GM18870 (cell line): ENCODE data around the gene FITM2.
"Not testable (repeated sequence)": the region's sequence is repeated elsewhere in the genome, so short reads cannot be mapped to it uniquely, and the experiment has no call there.

ENCODE experiments used
- ATAC-seq: cut with Tn5 transposase; IDR thresholded peaks from one replicate; pipeline ENCODE4 v1.9.1; 2021; ENCODE audit warnings: moderate library complexity; ENCODE audit not compliant: unreplicated experiment

Gene FITM2, protein sequence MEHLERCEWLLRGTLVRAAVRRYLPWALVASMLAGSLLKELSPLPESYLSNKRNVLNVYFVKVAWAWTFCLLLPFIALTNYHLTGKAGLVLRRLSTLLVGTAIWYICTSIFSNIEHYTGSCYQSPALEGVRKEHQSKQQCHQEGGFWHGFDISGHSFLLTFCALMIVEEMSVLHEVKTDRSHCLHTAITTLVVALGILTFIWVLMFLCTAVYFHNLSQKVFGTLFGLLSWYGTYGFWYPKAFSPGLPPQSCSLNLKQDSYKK

DNA sequence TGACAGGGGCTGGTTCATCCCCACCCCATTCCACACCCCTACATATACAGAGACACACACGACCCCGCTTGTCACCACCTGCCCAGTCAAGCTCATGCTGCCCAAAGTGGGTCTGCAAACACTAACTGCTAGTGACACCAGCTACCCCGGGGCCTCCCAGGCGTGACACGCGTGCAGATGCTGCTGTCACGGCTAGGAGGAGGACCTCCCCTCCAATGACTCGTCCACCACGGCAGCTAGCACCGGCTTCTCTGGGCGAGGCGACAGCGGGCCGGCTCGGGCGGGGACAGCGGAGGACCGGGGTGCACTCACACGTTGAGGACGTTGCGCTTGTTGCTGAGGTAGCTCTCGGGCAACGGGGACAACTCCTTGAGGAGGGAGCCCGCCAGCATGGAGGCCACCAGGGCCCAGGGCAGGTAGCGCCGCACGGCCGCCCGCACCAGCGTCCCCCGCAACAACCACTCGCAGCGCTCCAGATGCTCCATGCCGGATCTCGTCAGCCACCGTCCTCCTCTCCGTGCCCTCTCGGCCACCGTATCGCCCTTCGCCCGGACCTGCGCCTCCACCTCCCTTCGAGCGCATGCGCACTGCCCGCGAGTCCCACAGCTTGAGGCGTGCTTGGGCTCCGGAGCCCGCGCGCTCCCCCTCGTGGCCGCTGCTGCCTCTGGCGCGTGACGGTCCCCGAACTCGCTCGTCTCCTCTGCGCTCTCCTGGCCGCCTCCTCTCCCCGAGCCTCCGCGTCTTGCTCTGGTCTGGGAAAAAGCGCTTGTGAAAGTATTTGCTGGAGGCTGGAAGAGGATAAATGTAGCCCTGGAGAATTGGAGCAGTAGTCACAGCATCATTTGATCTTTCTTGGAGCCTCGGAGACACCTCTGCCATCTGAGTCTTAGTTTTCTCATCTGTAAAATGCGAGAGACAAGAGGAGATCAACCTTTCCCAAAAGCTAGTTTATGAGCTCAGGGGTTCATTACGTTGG lies at the start of gene FITM2:
FITM2 (minus strand) TSS at position 539 of the 976 bp plus-strand sequence; CDS start at position 485, 54 bp downstream.
- no peak for ATAC-seq

DNA sequence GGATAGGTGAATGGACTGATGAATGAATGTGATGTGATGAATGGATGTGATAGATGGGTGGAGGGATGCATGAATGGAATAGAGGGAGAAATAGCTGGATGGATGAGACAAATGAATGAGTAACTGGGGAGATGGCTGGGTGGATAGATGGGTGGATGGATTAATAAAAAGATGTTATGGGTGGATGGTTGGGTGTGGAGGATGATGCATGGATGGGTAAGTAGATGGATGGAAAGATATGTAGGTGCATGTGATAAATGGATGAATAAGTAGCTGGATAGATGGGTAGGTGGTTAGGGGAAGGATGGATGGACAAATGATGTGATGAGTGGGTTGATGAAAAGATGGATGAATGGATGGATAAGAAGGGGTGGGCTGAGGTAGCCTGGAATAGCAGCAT lies 49.2 kb upstream of the FITM2 start:
- no peak for ATAC-seq

DNA sequence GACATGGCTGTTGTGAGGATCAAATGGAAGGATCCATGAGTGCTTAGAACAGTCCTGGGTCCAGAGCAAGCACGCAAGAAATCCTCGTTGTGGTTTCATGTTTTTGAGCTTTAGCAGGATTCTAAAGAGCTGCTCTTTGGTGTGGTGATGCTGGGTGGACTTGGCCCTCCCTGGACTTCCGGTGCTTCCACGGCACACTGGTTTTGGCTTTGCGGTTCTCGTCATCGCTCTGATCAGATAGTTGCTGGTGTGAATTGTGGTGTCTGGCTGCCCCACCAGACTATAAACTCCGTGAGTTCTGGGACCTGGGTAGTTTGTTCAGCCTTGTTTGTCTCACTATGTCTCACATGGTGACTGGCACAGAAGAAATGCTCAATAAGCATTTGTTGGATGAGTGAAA lies 47.8 kb upstream of the FITM2 start:
- ATAC-seq = no peak

DNA sequence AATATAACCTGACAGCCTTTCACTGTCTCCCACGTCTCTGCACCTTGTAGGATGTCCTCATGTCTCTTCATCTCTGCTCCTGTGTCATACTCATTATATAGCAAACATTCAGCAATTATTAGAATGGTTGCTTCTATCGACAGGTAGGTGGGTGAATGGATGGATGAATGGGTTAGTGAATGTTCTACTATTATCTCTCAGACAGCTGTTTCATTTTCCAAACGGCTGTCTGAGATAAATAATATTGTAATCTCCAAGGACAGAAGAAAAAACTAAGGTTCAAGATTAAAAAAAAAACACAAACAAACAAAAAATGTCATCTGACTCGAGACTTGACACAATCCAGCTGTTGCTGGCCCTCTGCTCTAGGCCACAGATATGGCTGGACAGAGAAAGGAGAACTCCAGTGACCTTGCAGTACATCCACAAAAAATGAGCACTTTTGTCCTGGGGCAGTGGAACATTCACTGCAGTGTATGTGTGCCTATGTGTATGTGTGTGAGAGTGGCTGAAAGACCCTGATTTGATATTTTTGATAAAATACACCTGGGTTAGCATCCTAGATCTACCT lies 46.6 kb upstream of the FITM2 start:
- ATAC-seq = no peak

DNA sequence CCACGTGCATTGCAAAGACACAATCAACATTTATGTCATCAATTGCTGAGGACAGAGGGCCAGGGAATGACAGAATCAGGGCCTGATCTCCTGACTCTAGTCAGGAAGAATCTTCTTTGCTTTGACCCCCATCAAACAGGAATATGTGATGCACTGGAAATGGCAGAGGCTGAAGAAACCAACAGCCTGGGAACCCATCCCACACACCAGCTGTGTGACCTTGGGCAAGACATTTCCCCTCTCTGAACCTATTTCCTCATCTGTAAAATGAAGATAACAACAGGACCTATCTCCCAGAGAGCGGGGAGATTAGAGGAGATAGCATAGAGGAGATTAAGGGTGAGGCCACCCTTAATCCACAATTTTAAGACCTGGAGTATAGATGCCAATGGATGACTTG lies 46.0 kb upstream of the FITM2 start:
- no peak for ATAC-seq

DNA sequence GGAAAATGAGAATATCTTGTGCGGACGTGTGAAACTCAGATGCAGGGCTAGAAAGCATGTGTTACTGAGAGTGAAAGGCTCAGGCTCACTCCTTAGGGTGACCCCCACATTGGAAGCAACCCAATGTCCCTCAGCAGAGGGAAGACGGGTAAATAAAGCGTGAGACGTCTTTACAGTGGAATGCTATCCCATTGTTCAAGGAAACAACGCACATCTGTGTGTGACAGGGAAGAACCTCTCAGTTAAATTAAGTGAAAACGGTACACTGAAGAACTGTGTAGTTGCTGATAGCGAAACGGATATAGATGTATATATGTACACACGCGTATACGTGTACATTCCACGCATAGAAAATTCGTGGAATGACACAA lies 45.3 kb upstream of the FITM2 start:
- ATAC-seq = no peak

DNA sequence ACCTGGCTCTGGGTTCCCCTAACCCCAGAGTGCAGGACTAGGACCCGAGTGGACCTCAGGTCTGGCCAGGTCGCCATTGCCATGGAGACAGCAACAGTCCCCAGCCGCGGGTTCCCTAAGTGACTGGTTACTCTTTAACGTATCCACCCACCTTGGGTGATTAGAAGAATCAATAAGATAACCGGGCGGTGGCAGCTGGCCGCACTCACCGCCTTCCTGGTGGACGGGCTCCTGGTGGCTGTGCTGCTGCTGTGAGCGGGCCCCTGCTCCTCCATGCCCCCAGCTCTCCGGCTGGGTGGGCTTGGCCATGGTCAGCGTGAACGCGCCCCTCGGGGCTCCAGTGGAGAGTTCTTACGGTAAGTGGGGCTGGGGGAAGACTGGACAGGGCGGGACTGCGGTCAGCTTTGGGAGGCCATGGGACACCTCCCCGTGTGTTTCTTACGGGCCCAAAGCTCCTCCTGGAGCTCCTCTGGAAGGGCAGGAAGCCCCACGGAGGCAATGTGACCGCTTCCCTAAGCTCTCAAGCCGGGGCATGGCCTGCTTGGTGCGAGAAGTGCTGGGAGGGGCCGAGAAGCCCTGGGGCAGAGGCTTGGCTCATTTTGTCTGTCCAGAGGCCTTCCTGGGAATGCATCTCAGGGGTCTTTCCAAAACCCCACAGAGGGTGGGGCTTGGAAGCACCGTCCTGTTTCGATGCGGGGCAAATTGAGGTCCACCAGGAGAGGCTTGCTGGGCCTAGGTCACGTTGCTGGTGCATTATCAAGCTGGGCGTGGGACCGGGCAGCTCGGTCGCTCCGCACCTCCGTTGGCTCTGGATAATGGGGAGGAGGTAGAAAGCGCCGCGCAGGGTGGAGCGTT lies 44.7 kb upstream of the FITM2 start, which contains the start of gene HNF4A:
HNF4A (plus strand) TSS at position 202 of the 855 bp plus-strand sequence; CDS start at position 308, 106 bp downstream.
- ATAC-seq = no peak

DNA sequence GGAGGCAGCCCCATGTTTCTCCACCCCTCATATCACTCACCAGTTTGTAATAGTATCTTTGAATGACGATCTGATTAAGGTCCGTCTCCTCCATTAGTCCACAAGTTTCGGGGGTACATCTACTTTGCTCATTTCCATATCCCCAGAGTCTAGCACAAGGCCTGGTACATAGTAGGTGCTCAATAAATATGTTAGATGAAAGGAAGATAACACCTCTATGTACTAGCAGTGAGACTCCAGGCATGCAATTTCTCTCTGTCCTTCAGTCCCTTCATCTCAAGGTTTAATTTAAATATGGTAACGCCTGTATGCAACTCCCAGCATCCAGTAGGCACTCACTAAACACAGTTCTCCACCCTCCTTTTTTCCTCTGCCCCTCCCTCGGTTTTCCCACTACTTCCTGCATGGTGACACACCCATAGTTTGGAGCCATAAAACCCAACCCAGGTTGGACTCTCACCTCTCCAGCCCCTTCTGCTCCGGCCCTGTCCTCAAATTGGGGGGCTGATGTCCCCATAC lies 44.0 kb upstream of the FITM2 start:
- ATAC-seq = no peak

DNA sequence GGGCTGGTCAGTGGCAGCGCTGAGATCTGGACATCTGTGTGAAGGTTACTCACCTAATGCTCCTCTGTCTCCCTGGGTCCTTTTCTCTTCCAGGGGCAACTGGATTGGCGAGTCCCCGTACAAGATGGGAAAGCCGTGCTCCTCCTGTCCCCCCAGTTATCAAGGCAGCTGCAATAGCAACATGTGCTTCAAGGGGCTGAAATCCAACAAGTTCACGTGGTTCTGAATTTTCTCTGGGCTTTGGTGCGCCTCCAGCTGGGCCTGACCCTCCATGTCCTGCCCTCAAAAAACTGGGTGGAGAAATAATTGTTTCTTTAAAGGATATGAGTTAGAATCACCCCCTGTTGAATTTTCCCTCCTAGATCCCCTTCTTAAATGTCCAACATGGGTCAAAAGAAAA lies 39.6 kb upstream of the FITM2 start:
- no peak for ATAC-seq

DNA sequence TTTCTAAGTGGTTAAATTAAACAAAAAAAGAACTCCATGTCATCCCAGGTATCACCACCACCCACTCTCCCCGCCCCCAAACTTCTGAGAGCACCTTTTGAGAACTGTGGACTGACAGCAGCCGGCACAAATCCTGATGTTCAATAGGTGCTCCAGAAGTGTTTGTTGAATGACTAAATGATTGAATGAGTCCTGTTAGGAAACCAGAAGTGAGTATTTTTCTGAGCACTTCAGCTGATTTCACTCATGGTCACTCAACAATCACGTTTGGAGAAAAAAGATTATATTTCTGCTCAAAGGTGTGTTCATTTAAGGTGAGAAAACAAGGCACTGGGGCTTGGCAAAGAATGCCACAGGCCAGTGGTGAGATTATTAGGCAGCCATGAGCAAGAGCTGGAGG lies 38.3 kb upstream of the FITM2 start:
- no peak for ATAC-seq

DNA sequence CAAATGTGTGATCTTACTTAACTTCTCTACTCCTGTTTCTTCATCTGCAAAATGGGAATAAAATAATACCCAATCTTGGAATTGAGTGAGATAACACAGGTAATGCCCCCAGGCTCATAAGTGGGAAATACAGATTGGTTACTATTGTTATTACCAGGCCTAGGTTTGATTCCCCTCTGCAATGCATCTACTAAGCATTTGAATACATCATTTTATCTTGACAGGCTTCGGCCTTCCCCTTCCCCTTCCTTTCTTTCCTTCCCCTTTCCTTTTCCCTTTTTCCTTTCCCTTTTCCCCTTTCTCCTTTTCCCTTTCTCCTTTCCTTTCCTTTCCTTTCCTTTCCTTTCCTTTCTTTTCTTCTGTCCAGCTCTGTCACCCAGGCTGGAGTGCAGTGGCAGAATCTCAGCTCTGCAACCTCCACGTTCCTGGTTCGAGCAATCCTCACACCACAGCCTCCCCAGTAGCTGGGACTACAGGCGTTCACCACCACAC lies 37.2 kb upstream of the FITM2 start:
- no peak for ATAC-seq

DNA sequence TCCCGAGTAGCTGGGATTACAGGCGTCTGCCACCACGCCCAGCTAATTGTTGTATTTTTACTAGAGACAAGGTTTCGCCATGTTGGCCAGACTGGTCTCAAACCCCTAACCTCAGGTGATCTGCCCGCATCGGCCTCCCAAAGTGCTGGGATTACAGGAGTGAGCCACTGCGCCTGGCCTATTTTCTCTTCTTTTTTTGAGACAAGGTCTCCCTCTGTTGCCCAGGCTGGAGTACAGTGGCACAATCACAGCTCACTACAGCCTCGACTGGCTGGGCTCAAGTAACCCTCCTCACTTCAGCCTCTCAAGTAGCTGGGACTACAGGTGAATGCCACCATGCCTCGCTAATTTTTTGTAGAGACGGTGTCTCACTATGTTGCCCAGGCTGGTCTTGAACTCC lies 34.9 kb upstream of the FITM2 start:
- ATAC-seq = not testable (repeated sequence)

DNA sequence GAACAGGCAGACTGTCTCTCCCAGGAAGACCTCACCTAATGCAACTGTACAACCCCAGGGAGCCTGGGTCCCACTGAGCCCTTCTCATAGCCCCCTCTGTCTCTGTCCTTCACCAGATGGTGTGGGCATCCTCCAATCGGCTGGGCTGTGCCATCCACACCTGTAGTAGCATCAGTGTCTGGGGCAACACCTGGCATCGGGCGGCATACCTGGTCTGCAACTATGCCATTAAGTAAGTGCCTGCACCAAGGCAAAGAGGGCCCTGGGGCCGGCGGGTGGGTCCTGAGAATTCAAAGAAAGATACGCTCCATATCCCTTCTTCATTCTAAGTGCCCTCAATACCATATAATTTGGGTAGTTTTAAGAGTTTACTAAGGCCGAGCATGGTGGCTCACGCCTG lies 34.1 kb upstream of the FITM2 start:
- ATAC-seq = no peak

DNA sequence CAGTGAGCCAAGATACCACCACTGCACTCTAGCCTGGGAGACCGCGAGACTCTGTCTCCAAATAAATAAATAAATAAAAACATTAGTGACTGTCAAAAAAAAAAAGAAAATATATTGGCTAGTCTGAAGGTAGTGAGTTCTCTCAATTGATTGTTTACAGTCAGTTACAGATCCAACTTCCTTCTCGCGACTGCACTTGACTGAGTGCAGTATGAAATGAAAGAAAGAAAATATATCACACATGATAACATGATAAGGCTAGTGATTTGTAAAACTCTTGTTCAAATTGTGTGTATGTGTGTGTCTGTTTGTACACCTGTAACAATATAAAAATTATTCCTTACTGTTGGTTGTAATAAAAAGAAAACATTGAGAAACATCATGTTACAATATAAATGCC lies 33.7 kb upstream of the FITM2 start:
- no peak for ATAC-seq

DNA sequence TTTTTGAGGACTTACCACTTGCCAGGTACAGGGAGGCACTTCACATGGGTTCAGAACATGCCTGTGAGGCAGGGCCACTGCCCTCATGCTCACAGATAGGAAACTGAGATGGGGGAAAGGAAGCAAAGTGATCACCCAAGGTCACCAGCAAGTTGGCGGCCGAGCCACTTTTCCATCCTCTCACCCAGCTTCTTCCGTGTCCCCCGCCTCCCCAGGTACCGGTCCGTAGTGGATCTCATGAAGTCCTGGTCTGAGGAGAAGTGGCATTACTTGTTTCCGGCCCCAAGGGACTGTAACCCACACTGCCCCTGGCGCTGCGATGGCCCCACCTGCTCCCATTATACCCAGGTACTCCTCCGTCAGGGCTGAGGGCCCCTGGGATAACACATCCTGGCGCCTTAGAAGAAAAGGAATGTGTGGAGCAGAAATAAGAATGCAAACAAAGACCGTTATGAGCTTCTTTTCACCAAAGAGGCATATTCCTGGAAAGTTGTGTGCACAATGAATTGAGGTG lies 32.2 kb upstream of the FITM2 start:
- ATAC-seq = no peak

DNA sequence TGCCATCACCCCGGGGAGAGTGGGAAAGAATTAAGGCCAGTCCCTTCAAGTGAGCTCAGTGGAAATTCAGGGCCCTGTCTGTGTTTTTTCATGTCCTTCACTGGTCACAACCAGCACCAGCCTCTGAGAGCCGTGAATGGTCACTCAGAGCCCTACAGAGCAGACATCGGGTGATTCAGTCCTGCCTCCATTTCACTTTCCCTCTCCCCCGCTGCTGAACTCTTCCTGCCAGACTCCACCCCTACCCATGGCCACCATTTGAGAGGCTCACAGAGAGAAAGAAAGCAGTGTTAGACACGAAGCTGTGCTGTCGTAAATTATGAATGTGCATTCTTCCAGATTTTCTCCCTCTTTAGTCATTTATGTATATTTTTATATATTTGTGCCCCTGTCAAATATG lies 31.2 kb upstream of the FITM2 start:
- no peak for ATAC-seq

DNA sequence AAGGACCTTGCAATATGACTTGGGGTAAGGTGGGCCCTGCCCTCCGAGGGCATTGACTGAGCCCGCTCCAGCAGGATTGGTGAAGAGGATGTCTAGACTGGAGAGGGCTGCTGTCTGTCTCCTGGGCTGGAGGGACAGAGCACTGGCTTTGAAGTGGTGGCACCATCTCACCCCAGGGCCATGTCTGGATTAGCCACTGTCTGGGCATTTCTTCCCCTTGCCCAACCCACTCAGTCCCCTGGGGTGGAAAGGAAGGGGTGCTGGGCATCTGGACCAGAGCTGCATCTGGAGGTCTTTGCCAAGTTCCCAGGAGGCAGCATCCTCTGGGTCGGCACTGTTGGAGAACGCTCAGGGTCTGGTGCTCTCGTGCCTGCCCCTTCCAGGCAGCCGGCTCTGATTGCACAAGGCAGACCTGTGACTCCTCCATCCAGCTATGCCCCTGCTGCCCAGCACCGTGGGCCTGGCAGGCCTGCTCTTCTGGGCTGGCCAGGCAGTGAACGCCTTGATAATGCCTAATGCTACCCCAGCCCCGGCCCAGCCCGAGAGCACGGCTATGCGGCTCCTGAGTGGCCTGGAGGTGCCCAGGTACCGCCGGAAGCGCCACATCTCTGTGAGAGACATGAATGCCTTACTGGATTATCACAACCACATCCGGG lies 25.9 kb upstream of the FITM2 start, which contains the start of gene R3HDML:
R3HDML (plus strand) TSS at position 319 of the 656 bp plus-strand sequence; CDS start at position 434, 115 bp downstream.
- no peak for ATAC-seq

DNA sequence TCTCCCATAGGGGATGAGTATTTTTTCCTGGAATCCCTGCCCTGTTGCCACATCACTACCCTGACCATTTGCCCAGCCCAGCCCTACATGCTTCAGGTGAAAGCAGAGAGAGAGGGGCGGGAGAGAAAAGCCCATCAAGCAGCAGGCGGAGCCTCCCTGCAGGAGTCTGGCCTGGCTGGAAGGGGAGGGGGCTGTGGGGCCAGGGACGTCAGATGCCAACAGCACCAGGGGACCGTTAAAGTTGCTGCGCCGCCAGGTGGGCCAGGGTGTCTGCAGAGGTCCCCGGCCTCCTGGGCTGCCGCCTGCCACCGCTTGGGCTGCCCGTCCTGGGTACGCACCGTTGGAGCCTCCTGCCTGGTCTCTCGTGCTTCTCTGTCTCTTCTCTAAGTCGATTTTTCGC lies 25.1 kb upstream of the FITM2 start:
- ATAC-seq = no peak

DNA sequence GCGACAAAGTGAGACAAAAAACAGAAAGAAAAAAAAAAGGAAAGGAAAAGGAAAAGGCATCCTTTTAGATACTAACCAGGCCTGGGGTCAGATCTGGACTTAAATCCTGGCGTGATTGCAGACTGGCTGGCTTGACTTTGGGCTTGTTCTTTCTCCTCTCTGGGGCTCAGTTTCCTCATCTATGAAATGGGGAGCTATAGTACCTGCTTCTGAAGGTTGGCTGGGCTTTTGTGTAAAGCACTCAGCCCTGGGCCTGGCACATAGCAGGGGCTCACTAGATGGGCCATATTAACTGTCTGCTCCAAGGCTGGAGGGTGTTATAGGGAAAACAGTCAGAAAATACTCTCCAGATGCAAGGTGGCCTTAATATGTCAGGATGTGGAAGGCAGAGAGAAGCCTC lies 24.7 kb upstream of the FITM2 start:
- no peak for ATAC-seq

DNA sequence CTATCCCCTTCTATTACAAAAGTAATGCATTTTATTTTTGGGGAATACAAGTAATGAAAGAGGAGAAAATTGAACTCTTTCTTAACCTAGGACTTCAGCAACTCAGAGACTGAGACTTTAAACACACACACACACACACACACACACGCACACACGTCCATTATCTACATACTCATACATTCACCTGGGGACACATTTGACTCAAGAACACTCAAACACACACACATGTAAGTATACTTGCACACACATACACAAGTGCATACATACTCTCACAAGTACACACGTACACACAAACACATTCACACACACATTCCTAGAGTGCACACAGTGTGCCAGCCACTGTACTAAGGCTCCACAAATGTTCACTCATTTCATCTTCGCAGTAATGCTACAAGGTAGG lies 23.7 kb upstream of the FITM2 start:
- no peak for ATAC-seq
